Measurements from ENCODE around the gene HIPK2.

Gene HIPK2

GRCh38 chr7:139643951-139644585, 133.7 kb downstream of the HIPK2 start:
- Histone ChIP-seq H3K36me3 (ENCODE audit: insufficient read depth, low read length) (peaks cover 13% of the 10 kb centered on the region), H2AFZ (ENCODE audit: low read depth, low read length) (no peak overlapping the region), H3K27me3 (ENCODE audit: insufficient read depth, low read length) (no peaks in the 10 kb centered on the region), H3K9me3 (ENCODE audit: low read length) (no peaks in the 10 kb centered on the region), H3K4me1 (ENCODE audit: insufficient read depth, low read length) (peaks cover 15% of the 10 kb centered on the region), H3K4me3 (ENCODE audit: low read length) (no peak overlapping the region)

- no peak overlapping the region for H2AFZ ChIP-seq (ENCODE audit: low read depth, low read length)
- no peaks in the 10 kb centered on the region for H3K27me3 ChIP-seq (ENCODE audit: insufficient read depth, low read length)
These were observed 135.5 kb downstream of the HIPK2 start for GRCh38 chr7:139642283-139642682.

GRCh38 chr7:139641337-139641992, 136.3 kb downstream of the HIPK2 start:
- H3K36me3 ChIP-seq (ENCODE audit: insufficient read depth, low read length): peaks cover 13% of the 10 kb centered on the region
- peaks cover 6% of the 10 kb centered on the region for H3K9me3 ChIP-seq (ENCODE audit: low read length)
- no peaks in the 10 kb centered on the region for H3K27me3 ChIP-seq (ENCODE audit: insufficient read depth, low read length)
- H3K4me3 ChIP-seq (ENCODE audit: low read length): no peak overlapping the region
- no peak overlapping the region for H2AFZ ChIP-seq (ENCODE audit: low read depth, low read length)
- H3K4me1 ChIP-seq (ENCODE audit: insufficient read depth, low read length): no peaks in the 10 kb centered on the region

More at GRCh38 chr7:139642283-139642682, 135.5 kb downstream of the HIPK2 start:
- Histone ChIP-seq H3K9me3 (ENCODE audit: low read length) (peaks cover 2% of the 10 kb centered on the region), H3K4me3 (ENCODE audit: low read length) (no peak overlapping the region), H3K36me3 (ENCODE audit: insufficient read depth, low read length) (peaks cover 13% of the 10 kb centered on the region), H3K4me1 (ENCODE audit: insufficient read depth, low read length) (no peaks in the 10 kb centered on the region)

- no peak overlapping the region for H2AFZ ChIP-seq (ENCODE audit: low read depth, low read length)
- peaks cover 5% of the 10 kb centered on the region for H3K4me1 ChIP-seq (ENCODE audit: insufficient read depth, low read length)
- peaks cover 6% of the 10 kb centered on the region for H3K9me3 ChIP-seq (ENCODE audit: low read length)
- H3K27me3 ChIP-seq (ENCODE audit: insufficient read depth, low read length): no peaks in the 10 kb centered on the region
- H3K4me3 ChIP-seq (ENCODE audit: low read length): no peak overlapping the region
- peaks cover 13% of the 10 kb centered on the region for H3K36me3 ChIP-seq (ENCODE audit: insufficient read depth, low read length)
These were observed 137.1 kb downstream of the HIPK2 start for GRCh38 chr7:139640681-139641080.

GRCh38 chr7:139639563-139639962, 138.2 kb downstream of the HIPK2 start:
- H3K4me3 ChIP-seq (ENCODE audit: low read length): no peak overlapping the region
- H3K4me1 ChIP-seq (ENCODE audit: insufficient read depth, low read length): peaks cover 11% of the 10 kb centered on the region
- peaks cover 6% of the 10 kb centered on the region for H3K9me3 ChIP-seq (ENCODE audit: low read length)
- H3K36me3 ChIP-seq (ENCODE audit: insufficient read depth, low read length): peaks cover 13% of the 10 kb centered on the region
- no peaks in the 10 kb centered on the region for H3K27me3 ChIP-seq (ENCODE audit: insufficient read depth, low read length)
- no peak overlapping the region for H2AFZ ChIP-seq (ENCODE audit: low read depth, low read length)

GRCh38 chr7:139635526-139636302, 142.1 kb downstream of the HIPK2 start:
- no peak overlapping the region for H2AFZ ChIP-seq (ENCODE audit: low read depth, low read length)
- no peak overlapping the region for H3K4me3 ChIP-seq (ENCODE audit: low read length)
- peaks cover 7% of the 10 kb centered on the region for H3K9me3 ChIP-seq (ENCODE audit: low read length)
- peaks cover 13% of the 10 kb centered on the region for H3K36me3 ChIP-seq (ENCODE audit: insufficient read depth, low read length)
- H3K27me3 ChIP-seq (ENCODE audit: insufficient read depth, low read length): no peaks in the 10 kb centered on the region
- H3K4me1 ChIP-seq (ENCODE audit: insufficient read depth, low read length): peaks cover 21% of the 10 kb centered on the region

- Histone ChIP-seq H3K36me3 (ENCODE audit: insufficient read depth, low read length) (peaks cover 24% of the 10 kb centered on the region), H3K4me1 (ENCODE audit: insufficient read depth, low read length) (peaks cover 23% of the 10 kb centered on the region), H3K9me3 (ENCODE audit: low read length) (peaks cover 8% of the 10 kb centered on the region), H3K4me3 (ENCODE audit: low read length) (no peak overlapping the region), H3K27me3 (ENCODE audit: insufficient read depth, low read length) (no peaks in the 10 kb centered on the region), H2AFZ (ENCODE audit: low read depth, low read length) (no peak overlapping the region)
These were observed 143.7 kb downstream of the HIPK2 start for GRCh38 chr7:139634087-139634486.

GRCh38 chr7:139631520-139632031, 146.2 kb downstream of the HIPK2 start:
- no peak overlapping the region for H3K4me3 ChIP-seq (ENCODE audit: low read length)
- H2AFZ ChIP-seq (ENCODE audit: low read depth, low read length): no peak overlapping the region
- peaks cover 45% of the 10 kb centered on the region for H3K36me3 ChIP-seq (ENCODE audit: insufficient read depth, low read length)
- H3K4me1 ChIP-seq (ENCODE audit: insufficient read depth, low read length): peaks cover 23% of the 10 kb centered on the region
- H3K9me3 ChIP-seq (ENCODE audit: low read length): peaks cover 2% of the 10 kb centered on the region
- H3K27me3 ChIP-seq (ENCODE audit: insufficient read depth, low read length): no peaks in the 10 kb centered on the region

- H3K4me3 ChIP-seq (ENCODE audit: low read length): no peak overlapping the region
- H2AFZ ChIP-seq (ENCODE audit: low read depth, low read length): no peak overlapping the region
- H3K4me1 ChIP-seq (ENCODE audit: insufficient read depth, low read length): peaks cover 20% of the 10 kb centered on the region
- no peaks in the 10 kb centered on the region for H3K27me3 ChIP-seq (ENCODE audit: insufficient read depth, low read length)
- H3K9me3 ChIP-seq (ENCODE audit: low read length): peaks cover 2% of the 10 kb centered on the region
- H3K36me3 ChIP-seq (ENCODE audit: insufficient read depth, low read length): peaks cover 49% of the 10 kb centered on the region
These were observed 146.9 kb downstream of the HIPK2 start for GRCh38 chr7:139630643-139631519.

- peaks cover 62% of the 10 kb centered on the region for H3K36me3 ChIP-seq (ENCODE audit: insufficient read depth, low read length)
These were observed 148.3 kb downstream of the HIPK2 start for GRCh38 chr7:139629392-139630082.

GRCh38 chr7:139627831-139628230, 150.0 kb downstream of the HIPK2 start:
- Histone ChIP-seq H3K36me3 (ENCODE audit: insufficient read depth, low read length) (peaks cover 65% of the 10 kb centered on the region), H3K9me3 (ENCODE audit: low read length) (peaks cover 2% of the 10 kb centered on the region), H3K27me3 (ENCODE audit: insufficient read depth, low read length) (no peaks in the 10 kb centered on the region), H3K4me1 (ENCODE audit: insufficient read depth, low read length) (peaks cover 12% of the 10 kb centered on the region), H3K4me3 (ENCODE audit: low read length) (no peak overlapping the region), H2AFZ (ENCODE audit: low read depth, low read length) (no peak overlapping the region)

More at GRCh38 chr7:139629392-139630082, 148.3 kb downstream of the HIPK2 start:
- Histone ChIP-seq H2AFZ (ENCODE audit: low read depth, low read length) (no peak overlapping the region), H3K9me3 (ENCODE audit: low read length) (peaks cover 2% of the 10 kb centered on the region), H3K4me1 (ENCODE audit: insufficient read depth, low read length) (peaks cover 12% of the 10 kb centered on the region), H3K27me3 (ENCODE audit: insufficient read depth, low read length) (no peaks in the 10 kb centered on the region), H3K4me3 (ENCODE audit: low read length) (no peak overlapping the region)

GRCh38 chr7:139626817-139627216, 151.0 kb downstream of the HIPK2 start:
- peaks cover 69% of the 10 kb centered on the region for H3K36me3 ChIP-seq (ENCODE audit: insufficient read depth, low read length)
- peaks cover 2% of the 10 kb centered on the region for H3K9me3 ChIP-seq (ENCODE audit: low read length)
- H2AFZ ChIP-seq (ENCODE audit: low read depth, low read length): no peak overlapping the region
- H3K27me3 ChIP-seq (ENCODE audit: insufficient read depth, low read length): no peaks in the 10 kb centered on the region
- H3K4me1 ChIP-seq (ENCODE audit: insufficient read depth, low read length): peaks cover 12% of the 10 kb centered on the region
- no peak overlapping the region for H3K4me3 ChIP-seq (ENCODE audit: low read length)
